GM21717 (cell line): ENCODE results near the gene COL9A2.
A peak's percentile ranks its signal among the peaks of the same experiment; 100 is the strongest.

Experiments
- ATAC-seq: cut with Tn5 transposase; IDR thresholded peaks from one replicate; pipeline ENCODE4 v1.9.1; 2021; ENCODE audit warnings: mild to moderate bottlenecking, moderate library complexity; ENCODE audit not compliant: unreplicated experiment

The COL9A2 gene

DNA sequence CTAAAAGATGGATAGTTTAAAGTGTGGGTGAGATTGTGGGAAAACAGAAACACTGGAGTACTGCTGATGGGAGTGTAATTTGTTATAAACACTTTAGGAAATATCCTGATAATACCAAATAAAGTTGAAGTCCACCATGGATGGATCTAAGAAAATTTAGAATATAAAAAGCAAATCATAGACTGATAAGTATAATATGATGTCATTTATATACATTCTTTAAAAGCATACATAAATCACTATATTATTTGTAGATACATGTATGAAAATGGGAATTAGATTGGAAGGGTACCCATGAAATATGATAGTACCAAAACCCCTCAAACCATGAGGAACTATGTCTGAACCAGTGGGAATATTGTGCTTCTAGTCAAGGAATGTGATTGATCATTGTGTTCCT lies 51.2 kb downstream of the COL9A2 start:
- ATAC-seq, result no peak

DNA sequence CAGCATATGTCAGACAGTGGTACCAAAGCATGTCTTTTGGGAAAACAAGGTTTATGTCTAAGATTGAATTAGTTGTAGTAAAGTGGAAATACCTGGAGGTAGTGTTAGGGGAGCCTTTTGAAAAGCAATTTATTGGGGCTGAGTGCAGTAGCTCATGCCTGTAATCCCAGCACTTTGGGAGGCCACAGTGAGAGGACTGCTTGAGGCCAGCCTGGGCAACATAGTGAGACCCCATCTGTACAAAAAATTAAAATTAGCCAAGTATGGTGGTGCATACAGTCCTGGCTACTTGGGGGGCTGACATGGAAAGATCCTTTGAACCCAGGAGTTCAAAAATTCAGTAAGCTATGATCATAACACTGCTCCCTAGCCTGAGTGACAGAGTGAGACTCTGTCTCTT lies 51.8 kb downstream of the COL9A2 start:
- ATAC-seq, result no peak

DNA sequence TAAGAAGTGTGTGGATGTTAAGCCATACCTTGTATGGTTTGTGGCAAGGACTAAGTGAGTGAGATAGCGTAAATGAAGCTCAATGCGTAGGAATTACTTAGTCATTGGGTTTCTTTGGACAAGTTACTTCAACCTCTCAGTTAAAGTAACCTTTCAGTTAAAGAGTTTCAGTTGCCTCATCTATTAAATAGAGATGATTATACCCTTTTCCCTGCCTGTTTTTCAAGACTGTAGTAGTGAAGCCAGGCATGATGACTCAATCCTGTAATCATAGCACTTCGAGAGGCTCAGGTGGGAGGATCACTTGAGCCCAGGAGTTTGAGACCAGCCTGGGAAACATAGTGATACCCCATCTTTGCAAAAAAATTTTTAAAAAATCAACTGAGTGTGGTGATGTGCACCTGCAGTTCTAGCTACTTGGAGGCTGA lies 52.7 kb downstream of the COL9A2 start:
- ATAC-seq, result no peak

- peak; percentile 13 for ATAC-seq
Observed at GRCh38 chr1:40258445-40258769, 58.7 kb downstream of the COL9A2 start.

- ATAC-seq, result peak; percentile 85
Observed at GRCh38 chr1:40257688-40258444, 59.2 kb downstream of the COL9A2 start, which contains the start of gene ZMPSTE24. Gene ZMPSTE24 (plus strand): TSS chr1:40258236. CDS start chr1:40258272, 36 bp downstream.

DNA sequence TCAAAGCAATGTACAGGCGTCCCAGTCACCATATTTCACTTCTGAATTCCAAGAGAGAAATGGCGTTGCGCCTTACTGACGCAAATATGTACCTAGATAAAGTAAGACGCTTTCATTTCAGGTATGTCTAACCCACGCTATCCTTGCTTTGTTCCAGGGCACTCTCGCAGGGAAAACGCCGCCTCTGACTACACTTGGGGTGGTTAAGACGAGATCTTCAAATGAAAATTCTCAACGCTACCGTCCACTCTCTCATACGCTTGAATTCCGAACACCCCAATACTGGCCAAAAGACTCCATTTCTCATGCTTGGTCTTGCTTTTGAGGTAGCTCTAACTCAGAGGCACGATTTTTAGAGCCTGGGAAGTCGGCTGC lies 59.8 kb downstream of the COL9A2 start:
- ATAC-seq, result peak; percentile 4

DNA sequence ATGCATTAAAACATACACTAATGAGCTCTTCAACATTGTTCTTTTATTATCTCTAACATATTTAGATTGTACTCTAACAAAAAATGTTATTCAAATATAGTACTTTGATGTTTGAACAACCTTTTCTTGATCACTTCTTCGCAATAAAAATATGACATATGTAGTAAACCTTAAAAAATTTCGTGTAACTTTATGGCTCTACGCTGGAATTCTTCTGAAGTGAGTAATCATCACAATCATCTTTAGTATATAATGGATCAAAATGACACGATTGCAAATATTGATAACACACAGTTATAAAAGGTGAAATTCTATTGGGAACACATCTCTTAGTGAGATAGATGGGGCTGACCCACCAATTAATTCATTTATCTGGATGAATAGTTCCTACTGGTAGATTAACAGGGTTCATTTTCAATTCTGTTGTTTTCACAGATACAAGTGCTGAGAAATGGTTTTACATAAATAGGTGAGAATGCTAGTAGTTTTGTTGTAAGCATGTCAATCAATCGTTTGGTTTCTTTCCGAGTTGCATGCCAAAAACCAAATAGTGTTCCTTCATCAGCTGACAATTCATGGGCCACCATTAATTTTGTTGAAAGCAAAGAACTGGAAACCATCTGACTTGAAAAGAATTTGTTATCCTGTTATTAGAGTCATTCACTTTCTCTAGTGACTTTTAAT lies 60.5 kb downstream of the COL9A2 start:
- ATAC-seq, result no peak

GRCh38 chr1:40255231-40255630 lies 61.9 kb downstream of the COL9A2 start:
- ATAC-seq, result no peak

- no peak for ATAC-seq
Observed at GRCh38 chr1:40252601-40253000, 64.5 kb downstream of the COL9A2 start.

- ATAC-seq, result no peak
Observed at GRCh38 chr1:40251456-40251855, 65.6 kb downstream of the COL9A2 start.
